NB4 (cell line): ENCODE results near the gene IL15RA.

ENCODE experiments used
- CTCF ChIP-seq: IDR thresholded peaks from one replicate; pipeline ENCODE4 v1.5.1; 2012; ENCODE audit warnings: low read depth, low read length
- MAX ChIP-seq: IDR thresholded peaks from 2 replicates; pipeline ENCODE4 v1.6.1; 2011; ENCODE audit warnings: low read depth, low read length
- MYC ChIP-seq: IDR thresholded peaks from 2 replicates; pipeline ENCODE4 v1.6.1; 2011; ENCODE audit warnings: low read depth, low read length
- POLR2A ChIP-seq: IDR thresholded peaks from 2 replicates; pipeline ENCODE4 v1.6.1; 2011; ENCODE audit warnings: mild to moderate bottlenecking; ENCODE audit not compliant: insufficient read length; ENCODE audit errors: extremely low read depth

DNA sequence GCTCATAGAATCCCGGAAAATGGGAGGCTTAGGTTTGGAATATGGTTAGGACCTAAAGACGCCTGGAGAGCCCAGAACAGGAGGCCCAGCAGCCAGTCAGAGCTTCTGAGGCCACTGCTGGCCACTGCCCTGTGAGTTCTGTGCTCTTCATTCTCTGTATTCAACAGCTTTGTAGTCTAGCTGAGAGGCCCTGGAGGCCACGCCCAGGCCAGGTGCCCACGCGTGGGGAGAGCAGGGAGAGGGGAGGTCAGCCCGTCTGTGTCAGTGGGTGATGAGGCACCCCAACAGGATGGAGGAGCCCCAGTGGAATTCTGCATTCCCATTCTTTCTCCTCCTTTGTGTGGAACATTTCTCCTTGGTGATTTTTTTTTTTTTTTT lies 29.1 kb downstream of the IL15RA start:
- TF ChIP-seq CTCF (no peak), POLR2A (no peak), MYC (no peak), MAX (no peak)
